Panc1 (cell line): ENCODE measurements around the gene CCDC157. TPM values are rescaled to one million over a fixed set of nuclear protein-coding genes. Genes with fewer than 3 reads are reported as not detected.

Experiments used
- ATAC-seq: fragments of 200-7000 bp; cut with Tn5 transposase; 2 replicates; pipeline ENCODE4 v1.9.1; 2020; ENCODE audit warnings: mild to moderate bottlenecking, moderate library complexity
- BruUV-seq: library from RNA; stranded (reverse); fragments of 400-500 nt; replicated peaks from 2 replicates; lab custom pipeline; 2021; lab: Mats Ljungman, UMichigan
- CTCF ChIA-PET: fragments of 300-600 bp; sonication (Branson Sonifier 250); formaldehyde crosslinking; loops from one replicate; lab custom pipeline; 2022; ENCODE audit warnings: antibody characterized with exemption; lab: Charles Lee
- POLR2A ChIA-PET: fragments of 300-600 bp; sonication (Branson Sonifier 250); formaldehyde crosslinking; loops from one replicate; lab custom pipeline; 2022; ENCODE audit warnings: antibody characterized with exemption; lab: Charles Lee
- DNase-seq: peaks from one replicate; pipeline ENCODE4 v3.0.0-alpha.2; 2010; ENCODE audit warnings: low read depth, low spot score
- H3K27ac ChIP-seq: 2 replicates; pipeline ENCODE4 v1.5.1; 2011; ENCODE audit warnings: mild to moderate bottlenecking, low read length, inconsistent platforms
- H3K27me3 ChIP-seq: fragments of 200-500 bp; sonication (Bioruptor generic); 2 replicates; pipeline ENCODE4 v1.6.0; 2014; ENCODE audit warnings: low read length, inconsistent platforms; ENCODE audit not compliant: control insufficient read depth, insufficient read depth
- H3K36me3 ChIP-seq: fragments of 200-500 bp; sonication (Bioruptor generic); 2 replicates; pipeline ENCODE4 v1.5.1; 2014; ENCODE audit warnings: inconsistent platforms, mild to moderate bottlenecking, low read length, moderate library complexity; ENCODE audit not compliant: control insufficient read depth, insufficient read depth
- H3K4me1 ChIP-seq: 2 replicates; pipeline ENCODE4 v1.5.1; 2011; ENCODE audit warnings: inconsistent platforms, mild to moderate bottlenecking, low read length, moderate library complexity; ENCODE audit not compliant: control insufficient read depth, insufficient read depth
- H3K4me3 ChIP-seq, 2 experiments: 2 replicates each; pipeline ENCODE4 v1.5.1; 2011 to 2012; ENCODE audit warnings: low read depth in 2 of 2, low read length in 2 of 2, mild to moderate bottlenecking in 2 of 2, inconsistent platforms in 1 of 2, moderate library complexity in 1 of 2
- H3K9me3 ChIP-seq: fragments of 200-500 bp; sonication (Bioruptor generic); 2 replicates; pipeline ENCODE4 v1.5.1; 2014; ENCODE audit warnings: low read depth, mild to moderate bottlenecking, inconsistent platforms, low read length, moderate library complexity; ENCODE audit not compliant: control insufficient read depth, insufficient read depth
- POLR2AphosphoS5 ChIP-seq: IDR thresholded peaks from 2 replicates; pipeline ENCODE4 v1.6.1; 2012; ENCODE audit warnings: mild to moderate bottlenecking, low read depth, low read length, moderate library complexity
- SIN3A ChIP-seq: IDR thresholded peaks from 2 replicates; pipeline ENCODE4 v1.6.1; 2012; ENCODE audit warnings: low read depth, mild to moderate bottlenecking, low read length, moderate library complexity, borderline replicate concordance; ENCODE audit not compliant: insufficient read depth
- TCF7L2 ChIP-seq: IDR thresholded peaks from 2 replicates; pipeline ENCODE4 v1.6.1; 2011; ENCODE audit warnings: mild to moderate bottlenecking, low read depth, low read length, inconsistent platforms
- in situ Hi-C: cut with HindIII; loops from 2 replicates; pipeline ENCODE4 v1.10.0; 2016; ENCODE audit warnings: low sequenced_read_pairs, low pct_unique_long_range_greater_than_20kb
- intact Hi-C: fragments of 100-400 bp; cut with micrococcal nuclease; formaldehyde crosslinking; loops from one replicate; pipeline ENCODE4 v1.10.0; 2022; ENCODE audit not compliant: unreplicated experiment
- total RNA-seq: library from RNA; stranded (reverse); gene quantifications from one replicate; pipeline ENCODE4 v1.2.1, GENCODE V29; 2021; ENCODE audit not compliant: unreplicated experiment
- TF ChIP-seq, protein P1 (sequence below), 2 experiments: IDR thresholded peaks; 2 replicates each; pipeline ENCODE4 v1.6.1; 2011 to 2012; ENCODE audit warnings: low read depth in 2 of 2, control low read depth in 1 of 2, low read length in 1 of 2, mild to moderate bottlenecking in 1 of 2, moderate library complexity in 1 of 2; ENCODE audit not compliant: insufficient read depth in 1 of 2
- TF ChIP-seq, protein P2 (sequence below): fragments of 450-650 bp; IDR thresholded peaks from 2 replicates; pipeline ENCODE4 v1.5.1; 2017; ENCODE audit warnings: mild to moderate bottlenecking

Gene CCDC157
- total RNA-seq, 1 experiment from 2014 or later, result 2.1 TPM

DNA sequence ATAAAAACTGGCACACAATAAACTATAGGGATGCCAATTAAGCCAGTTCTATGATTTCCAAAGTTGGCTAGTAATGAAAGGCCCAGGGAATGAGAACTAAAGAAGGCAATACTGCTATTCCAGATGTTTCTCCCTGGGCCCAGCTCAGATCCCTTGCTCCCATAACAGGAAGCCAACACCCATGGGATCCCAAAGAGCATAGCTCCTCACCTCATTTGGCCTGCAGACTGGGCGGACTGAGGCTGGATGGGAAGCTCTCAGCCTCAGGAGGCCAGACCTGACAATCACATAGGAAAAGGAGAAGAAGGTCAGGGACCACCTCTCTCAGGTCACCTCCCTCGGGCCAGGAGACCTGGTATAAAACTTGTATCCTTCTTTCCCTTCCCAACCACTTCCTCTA is 35.3 kb upstream of the CCDC157 start:
- CTCF ChIA-PET, result no interaction called here
- TF ChIP-seq TCF7L2, result no peak
- no peak for TF ChIP-seq POLR2AphosphoS5
- TF ChIP-seq, protein P1, sequence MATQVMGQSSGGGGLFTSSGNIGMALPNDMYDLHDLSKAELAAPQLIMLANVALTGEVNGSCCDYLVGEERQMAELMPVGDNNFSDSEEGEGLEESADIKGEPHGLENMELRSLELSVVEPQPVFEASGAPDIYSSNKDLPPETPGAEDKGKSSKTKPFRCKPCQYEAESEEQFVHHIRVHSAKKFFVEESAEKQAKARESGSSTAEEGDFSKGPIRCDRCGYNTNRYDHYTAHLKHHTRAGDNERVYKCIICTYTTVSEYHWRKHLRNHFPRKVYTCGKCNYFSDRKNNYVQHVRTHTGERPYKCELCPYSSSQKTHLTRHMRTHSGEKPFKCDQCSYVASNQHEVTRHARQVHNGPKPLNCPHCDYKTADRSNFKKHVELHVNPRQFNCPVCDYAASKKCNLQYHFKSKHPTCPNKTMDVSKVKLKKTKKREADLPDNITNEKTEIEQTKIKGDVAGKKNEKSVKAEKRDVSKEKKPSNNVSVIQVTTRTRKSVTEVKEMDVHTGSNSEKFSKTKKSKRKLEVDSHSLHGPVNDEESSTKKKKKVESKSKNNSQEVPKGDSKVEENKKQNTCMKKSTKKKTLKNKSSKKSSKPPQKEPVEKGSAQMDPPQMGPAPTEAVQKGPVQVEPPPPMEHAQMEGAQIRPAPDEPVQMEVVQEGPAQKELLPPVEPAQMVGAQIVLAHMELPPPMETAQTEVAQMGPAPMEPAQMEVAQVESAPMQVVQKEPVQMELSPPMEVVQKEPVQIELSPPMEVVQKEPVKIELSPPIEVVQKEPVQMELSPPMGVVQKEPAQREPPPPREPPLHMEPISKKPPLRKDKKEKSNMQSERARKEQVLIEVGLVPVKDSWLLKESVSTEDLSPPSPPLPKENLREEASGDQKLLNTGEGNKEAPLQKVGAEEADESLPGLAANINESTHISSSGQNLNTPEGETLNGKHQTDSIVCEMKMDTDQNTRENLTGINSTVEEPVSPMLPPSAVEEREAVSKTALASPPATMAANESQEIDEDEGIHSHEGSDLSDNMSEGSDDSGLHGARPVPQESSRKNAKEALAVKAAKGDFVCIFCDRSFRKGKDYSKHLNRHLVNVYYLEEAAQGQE (IDR thresholded peaks at IDR 0.05; ENCODE audit: insufficient read depth in 1 of 2, low read depth in 2 of 2, low read length in 1 of 2), result no peak
- no peak for TF ChIP-seq SIN3A
- TF ChIP-seq, protein P2, sequence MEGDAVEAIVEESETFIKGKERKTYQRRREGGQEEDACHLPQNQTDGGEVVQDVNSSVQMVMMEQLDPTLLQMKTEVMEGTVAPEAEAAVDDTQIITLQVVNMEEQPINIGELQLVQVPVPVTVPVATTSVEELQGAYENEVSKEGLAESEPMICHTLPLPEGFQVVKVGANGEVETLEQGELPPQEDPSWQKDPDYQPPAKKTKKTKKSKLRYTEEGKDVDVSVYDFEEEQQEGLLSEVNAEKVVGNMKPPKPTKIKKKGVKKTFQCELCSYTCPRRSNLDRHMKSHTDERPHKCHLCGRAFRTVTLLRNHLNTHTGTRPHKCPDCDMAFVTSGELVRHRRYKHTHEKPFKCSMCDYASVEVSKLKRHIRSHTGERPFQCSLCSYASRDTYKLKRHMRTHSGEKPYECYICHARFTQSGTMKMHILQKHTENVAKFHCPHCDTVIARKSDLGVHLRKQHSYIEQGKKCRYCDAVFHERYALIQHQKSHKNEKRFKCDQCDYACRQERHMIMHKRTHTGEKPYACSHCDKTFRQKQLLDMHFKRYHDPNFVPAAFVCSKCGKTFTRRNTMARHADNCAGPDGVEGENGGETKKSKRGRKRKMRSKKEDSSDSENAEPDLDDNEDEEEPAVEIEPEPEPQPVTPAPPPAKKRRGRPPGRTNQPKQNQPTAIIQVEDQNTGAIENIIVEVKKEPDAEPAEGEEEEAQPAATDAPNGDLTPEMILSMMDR, result no peak

GRCh38 chr22:30323246-30323645 is 33.6 kb upstream of the CCDC157 start:
- in situ Hi-C loops (no loop called here), intact Hi-C loops (no loop called here)
- TF ChIP-seq SIN3A (no peak), POLR2AphosphoS5 (no peak), TCF7L2 (no peak)
- TF ChIP-seq, protein P1 (IDR thresholded peaks at IDR 0.05; ENCODE audit: insufficient read depth in 1 of 2, low read depth in 2 of 2, low read length in 1 of 2), result no peak
- peaks cover 16% of the 10 kb centered on the region for H3K4me1 ChIP-seq
- DNase-seq (no peak), ATAC-seq (no peak)
- no peak overlapping the region for H3K27ac ChIP-seq
- H3K27me3 ChIP-seq, result no peaks in the 10 kb centered on the region
- BruUV-seq, result no TSS peak
- ChIA-PET POLR2A (no interaction called here), CTCF (no interaction called here)
- no peak overlapping the region for H3K4me3 ChIP-seq
- no peaks in the 10 kb centered on the region; the same call in 1 of the 2 replicates for H3K36me3 ChIP-seq
- H3K9me3 ChIP-seq, result no peaks in the 10 kb centered on the region

More for the DNA sequence above, 35.3 kb upstream of the CCDC157 start:
- Histone ChIP-seq H3K9me3 (no peaks in the 10 kb centered on the region), H3K4me1 (peaks cover 13% of the 10 kb centered on the region), H3K27ac (no peak overlapping the region), H3K36me3 (no peaks in the 10 kb centered on the region; the same call in 1 of the 2 replicates), H3K27me3 (no peaks in the 10 kb centered on the region), H3K4me3 (no peak overlapping the region)
- POLR2A ChIA-PET, result interaction anchor here (0.6 kb wide), 1 partner anchor 69 kb away, joined by 3 read pairs; no protein-coding TSS in a partner anchor
- in situ Hi-C loops, result no loop called here
- no peak for DNase-seq
- BruUV-seq, result no TSS peak
- no peak for ATAC-seq
- intact Hi-C loops, result no loop called here
